ENCODE measurements around the gene ATP13A3.

GRCh38 chr3:194374935-194375334 lies 111.9 kb downstream of the ATP13A3 start:
- no peak for TF ChIP-seq POLR2A (IDR thresholded peaks at IDR 0.05; ENCODE audit: low read length)
- TF ChIP-seq GATA1 (IDR thresholded peaks at IDR 0.05; ENCODE audit: low read depth, low read length) = no peak
